HG03159 (cell line): Measurements from ENCODE around the gene SLC26A8.
"Not testable (repeated sequence)": the region's sequence is repeated elsewhere in the genome, so short reads cannot be mapped to it uniquely, and the experiment has no call there.

Experiments used
- ATAC-seq: cut with Tn5 transposase; IDR thresholded peaks from one replicate; pipeline ENCODE4 v1.9.1; 2021; ENCODE audit warnings: mild to moderate bottlenecking, moderate library complexity; ENCODE audit not compliant: unreplicated experiment

The SLC26A8 gene

DNA sequence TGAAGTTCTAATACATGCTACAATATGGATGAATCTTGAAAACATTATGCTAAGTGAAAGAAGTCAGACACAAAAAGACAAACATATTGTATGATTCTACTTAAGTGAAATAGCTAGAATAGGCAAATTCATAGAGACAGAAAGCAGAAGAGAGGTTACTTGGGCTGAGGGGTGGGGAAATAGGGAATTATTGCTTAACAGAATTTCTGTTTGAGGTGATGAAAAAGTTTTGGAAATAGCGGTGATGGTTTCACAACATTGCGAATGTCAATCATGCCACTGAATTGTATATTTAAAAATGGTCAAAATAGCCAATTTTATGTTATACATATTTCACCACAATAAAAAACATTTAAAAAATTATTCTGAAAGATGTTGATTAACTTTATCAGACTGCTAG is 6.1 kb downstream of the SLC26A8 start:
- ATAC-seq: no peak

GRCh38 chr6:36015666-36016065 is 8.8 kb downstream of the SLC26A8 start:
- no peak for ATAC-seq

DNA sequence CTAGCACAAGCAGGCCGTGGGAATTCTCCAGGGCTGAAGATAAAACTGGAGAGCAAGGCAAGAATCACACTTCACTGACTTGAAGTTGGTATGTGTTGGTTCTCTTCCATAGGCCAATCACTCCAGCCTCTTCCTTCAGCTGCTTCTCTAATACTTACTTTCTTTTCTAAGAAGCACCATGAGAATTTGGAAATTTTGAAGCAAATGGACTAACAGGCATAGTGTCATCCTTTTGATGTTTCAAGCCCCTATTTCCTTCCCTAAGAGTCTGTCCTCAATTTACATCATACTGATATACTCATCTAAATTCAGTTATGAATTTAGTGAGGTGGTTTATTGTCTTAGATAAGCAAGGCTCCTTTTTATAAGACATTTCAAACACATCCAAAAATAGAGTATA is 24.0 kb downstream of the SLC26A8 start:
- ATAC-seq: no peak

DNA sequence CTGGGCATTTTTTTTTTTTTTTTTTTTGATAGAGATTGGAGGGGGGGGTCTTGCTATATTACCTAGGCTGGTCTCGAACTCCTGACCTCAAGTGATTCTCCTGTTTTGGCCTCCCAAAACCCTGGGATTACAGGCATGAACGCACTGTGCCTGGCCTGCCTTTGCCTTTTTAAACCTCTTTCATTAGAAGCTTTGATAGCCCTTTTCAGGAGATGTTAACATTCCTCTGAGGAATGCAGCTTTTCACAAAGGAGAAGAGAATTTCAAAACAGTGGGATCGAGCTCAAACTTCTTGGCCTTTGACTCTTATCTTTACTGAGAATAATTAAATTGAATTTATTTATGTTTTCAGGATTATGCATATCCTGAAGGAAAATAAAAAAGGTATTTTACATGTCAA is 31.3 kb downstream of the SLC26A8 start:
- ATAC-seq: no peak

DNA sequence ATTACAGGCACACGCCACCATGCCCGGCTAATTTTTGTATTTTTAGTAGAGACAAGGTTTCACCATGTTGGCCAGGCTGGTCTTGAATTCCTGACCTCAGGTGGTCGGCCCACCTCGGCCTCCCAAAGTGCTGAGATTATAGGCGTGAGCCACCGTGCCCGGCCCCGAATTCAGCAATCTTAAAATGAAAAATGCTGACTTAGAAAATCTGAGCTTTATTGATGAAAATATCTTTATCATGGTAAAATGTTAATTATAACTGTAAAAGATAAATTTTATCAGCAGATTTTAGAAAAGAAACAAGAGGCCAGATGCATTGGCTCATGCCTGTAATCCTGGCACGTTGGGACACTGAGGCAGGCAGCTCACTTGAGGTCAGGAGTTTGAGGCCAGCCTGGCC is 36.4 kb downstream of the SLC26A8 start:
- ATAC-seq: not testable (repeated sequence)

GRCh38 chr6:35984701-35985100 is 39.7 kb downstream of the SLC26A8 start:
- no peak for ATAC-seq

DNA sequence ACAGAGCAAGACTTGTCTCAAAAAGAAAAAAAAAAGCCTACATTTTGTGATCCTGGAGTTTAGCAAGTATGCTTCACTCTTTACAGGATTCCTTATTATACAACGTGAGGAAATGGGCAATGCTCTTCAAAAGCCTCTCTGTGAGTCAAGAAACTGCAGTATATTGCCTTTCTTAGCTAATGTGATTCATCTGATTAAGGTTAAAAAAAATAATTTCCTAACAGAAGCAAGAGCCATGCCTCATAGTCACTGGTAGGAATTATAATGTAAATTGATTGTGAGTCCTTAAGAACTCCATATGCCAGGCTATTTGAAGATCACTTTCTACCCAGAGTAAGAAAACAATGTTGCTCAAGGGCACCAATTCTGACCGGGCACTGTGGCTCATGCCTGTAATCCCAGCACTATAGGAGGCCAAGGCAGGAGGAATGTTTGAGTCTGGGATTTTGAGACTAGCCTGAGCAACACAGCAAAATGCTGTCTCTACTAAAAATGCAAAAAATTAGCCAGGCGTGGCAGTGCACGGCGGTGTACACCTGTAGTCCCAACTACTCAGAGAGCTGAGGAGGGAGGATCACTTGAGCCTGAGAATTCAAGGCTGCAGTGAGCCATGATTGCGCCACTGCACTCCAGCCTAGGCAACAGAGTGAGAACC is 43.3 kb downstream of the SLC26A8 start:
- ATAC-seq: no peak

DNA sequence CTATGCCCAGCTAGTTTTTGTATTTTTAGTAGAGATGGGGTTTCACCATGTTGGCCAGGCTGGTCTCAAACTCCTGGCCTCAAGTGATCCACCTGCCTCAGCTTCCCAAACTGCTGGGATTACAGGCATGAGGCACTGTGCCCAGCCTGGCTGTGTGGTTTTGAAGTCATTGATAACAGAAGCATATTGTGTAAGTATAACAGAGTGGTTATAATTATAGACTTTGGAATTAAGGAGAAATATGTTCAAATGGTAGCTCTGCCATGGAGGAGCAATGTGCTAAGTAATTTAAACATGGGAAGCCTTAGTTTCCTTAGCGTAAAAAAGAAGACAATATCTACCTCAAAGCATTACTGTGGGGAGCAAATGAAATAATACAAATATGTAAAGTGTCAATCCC is 44.3 kb downstream of the SLC26A8 start:
- not testable (repeated sequence) for ATAC-seq

GRCh38 chr6:35977308-35977707 is 47.1 kb downstream of the SLC26A8 start:
- no peak for ATAC-seq

DNA sequence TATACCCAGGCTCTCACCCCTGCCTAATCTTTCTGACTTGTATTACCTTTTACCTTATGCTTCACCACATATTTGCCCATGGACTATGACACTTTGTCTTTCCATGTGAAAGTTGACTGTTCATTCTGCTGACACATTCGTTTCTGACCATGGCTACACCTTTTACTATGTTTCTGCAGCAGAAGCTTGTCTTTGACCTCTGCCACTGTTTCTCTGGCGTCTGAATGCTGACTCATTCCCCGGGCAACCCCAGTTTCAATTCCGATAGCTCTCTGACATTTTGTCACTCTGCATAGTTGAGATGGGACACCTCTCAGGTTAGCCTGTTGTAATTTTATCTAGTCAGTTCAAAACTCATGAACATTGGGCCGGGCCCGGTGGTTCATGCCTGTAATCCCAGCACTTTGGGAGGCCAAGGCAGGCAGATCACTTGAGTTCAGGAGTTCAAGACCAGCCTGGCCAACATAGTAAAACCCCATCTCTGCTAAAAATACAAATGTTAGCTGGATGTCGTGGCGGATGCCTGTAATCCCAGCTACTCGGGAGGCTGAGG is 50.7 kb downstream of the SLC26A8 start:
- ATAC-seq: no peak

DNA sequence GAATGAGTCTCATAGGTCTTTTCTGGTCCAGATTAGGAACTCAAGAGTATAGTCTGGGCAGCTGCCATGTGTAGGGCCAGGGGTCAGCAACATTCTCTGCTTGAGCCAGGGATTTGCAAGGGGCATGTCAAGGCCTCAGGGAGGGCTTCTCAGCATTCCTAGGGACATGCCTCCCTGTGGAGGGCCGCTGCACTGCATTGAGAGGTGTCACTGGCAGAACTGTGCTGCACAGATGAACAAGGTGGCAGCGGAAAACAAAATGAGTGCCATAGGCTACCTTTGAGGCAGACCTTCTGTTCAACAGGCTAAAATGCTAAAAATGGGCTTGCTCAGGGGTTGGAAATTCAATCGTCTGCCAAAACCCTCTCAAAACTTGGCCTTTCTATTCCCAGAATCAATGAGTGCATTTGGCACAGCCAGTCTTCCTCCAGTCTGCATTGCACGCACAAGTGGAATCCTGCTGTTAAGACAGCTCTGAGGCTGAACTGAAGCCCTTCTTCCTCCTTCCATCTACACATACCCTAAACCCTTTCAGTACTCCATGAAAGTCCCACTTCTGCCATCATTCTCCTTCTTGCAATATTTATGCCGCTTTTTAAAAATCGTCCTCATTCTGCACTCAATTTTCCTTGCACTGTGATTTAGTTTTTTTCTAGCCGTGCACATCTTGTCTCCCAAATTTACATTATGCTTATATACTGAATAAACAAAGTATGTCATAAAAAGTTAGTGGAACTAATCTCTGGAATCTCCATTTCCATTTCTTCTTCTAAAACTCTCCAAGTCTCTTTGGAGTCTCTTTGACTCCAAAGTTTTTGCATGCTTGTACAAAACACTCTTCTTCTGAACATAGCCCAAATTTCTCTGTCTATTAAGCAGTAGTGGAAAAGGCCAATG is 51.7 kb downstream of the SLC26A8 start:
- ATAC-seq: no peak

DNA sequence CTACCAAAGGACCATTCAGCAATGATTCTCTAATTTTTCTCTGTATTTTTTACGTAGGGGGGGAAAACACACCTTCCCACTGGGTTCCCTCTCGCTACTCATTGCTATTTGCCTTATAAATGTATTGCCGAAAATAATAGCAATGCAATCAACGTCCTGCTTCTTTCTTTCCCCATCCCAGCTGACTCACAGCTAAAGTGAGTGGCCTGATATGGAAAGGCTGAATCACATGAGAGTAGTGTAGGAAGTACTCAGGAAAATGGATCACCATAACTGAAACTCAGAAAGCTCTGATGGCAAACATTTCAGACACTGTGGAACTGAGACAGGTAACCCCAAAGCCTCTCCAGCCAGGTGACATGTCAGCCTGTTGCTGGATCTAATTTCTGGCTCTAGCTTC is 54.3 kb downstream of the SLC26A8 start:
- ATAC-seq: no peak

- ATAC-seq: no peak
Observed at GRCh38 chr6:35969646-35970045, 54.8 kb downstream of the SLC26A8 start.

DNA sequence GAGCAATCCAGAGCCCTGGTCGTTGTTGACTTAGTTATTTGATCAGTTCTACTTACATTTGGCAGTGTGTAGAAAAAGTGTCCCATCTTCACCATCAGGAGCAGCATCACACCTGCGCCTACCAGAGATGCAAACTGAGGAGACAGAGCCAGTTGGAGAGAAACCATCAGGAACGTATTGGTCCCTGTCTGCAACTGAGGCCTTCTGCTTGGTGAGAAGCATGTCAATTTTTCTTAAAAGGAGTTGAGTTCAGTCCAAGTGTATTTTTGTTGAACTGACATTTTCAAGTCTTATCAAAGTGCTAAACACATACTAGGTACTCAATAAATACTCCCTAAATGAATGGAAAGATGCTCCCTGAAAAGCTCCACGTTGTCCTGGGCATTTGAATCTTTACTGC is 55.6 kb downstream of the SLC26A8 start:
- ATAC-seq: no peak

DNA sequence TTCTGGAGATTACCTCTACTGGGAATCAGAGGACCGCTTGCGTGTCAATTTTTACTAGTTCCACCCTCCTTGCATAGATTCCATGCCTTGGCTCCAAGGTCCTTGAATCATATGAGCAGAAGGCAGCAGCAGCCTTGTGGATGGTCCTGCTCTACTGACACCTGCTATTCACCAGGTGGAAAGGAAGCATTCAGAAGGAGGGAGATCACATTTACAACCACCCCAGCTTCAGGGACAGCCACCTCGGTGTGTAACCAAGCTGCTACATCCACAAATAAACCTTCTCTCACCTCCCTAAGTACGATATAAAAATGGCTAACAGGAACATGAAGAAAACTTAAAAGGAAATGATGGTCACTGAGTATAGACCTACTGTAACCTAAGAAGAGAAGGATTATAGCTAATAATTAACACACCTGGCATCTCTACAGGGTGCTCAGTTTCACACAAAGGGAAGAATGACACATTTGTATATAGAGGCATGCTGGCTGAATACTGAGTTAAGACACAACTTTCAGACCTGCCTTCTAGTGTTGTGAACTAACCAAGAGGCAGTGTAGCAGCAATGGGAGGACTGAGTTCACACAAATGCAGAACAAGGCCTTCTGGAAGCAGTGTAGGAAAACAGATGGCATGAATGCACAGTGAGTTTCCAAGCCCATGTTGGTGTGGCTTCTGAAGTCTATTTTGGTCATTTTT is 57.2 kb downstream of the SLC26A8 start:
- ATAC-seq: no peak

DNA sequence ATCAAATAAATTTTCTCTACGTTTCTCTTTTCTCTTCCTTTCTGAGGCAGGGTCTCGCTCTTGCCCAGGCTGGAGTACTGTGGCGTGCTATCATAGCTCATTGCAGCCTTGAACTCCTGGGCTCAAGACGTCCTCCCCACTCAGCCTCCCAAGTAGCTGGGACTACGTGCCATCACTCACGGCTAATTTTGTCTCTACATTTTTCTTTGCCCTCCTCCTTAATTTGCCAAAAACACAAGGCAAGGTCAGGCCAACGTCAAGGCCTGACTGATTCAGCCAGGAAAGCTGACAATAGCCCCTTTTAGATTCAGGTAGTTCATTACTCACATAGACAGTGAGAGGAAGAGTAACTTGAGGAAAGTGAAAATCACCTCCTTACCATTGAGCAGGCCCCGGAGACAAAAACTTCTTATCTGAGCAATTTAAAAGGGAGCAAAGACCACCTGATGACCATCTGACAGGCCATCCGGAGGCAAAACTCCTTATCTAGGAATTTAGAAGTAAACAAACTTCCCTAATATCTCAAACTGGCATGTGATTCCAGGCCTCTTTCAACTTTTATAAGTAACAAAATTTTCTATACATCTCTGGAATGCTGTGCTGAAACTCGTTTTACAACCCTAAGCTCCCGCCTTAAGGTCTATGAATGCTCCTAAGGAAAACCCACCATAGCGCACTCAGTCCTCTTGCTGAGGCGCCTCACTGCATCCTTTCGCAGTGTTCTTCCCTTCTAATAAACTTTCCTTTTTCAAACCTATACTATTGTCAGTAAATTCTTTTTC is 61.5 kb downstream of the SLC26A8 start:
- no peak for ATAC-seq

DNA sequence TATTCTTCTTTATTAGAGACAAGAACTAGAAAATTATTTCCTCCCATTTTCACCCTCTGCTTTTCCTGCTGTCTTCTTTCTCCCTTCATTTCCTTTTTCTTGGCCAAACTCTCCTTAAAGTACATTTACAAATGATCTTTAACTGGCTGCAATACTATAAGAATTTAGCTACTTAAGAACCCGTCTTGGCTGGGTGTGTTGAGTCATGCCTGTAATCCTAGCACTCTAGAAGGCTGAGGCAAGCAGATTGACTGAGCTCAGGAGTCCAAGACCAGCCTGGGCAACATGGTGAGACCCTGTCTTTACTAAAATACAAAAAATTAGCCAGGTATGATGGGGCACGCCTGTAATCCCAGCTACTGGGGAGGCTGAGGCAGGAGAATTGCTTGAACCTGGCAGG is 64.3 kb downstream of the SLC26A8 start:
- ATAC-seq: no peak

DNA sequence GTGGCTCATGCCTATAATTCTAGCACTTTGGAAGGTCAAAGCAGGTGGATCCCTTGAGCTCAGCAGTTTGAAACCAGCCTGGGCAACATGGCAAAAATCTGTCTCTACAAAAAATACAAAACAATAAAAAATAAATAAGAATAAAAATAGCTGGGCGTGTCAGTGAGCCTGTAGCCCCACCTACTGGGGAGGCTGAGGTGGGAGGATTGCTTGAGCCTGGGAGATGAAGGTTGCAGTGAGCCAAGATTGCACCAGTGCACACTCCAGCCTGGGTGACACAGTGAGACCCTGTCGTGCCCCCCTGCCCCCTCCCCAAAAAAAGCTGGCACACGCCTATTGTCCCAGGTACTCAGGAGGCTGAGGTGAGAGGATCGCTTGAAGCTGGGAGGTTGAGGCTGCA is 68.5 kb downstream of the SLC26A8 start:
- ATAC-seq: no peak

GRCh38 chr6:35955521-35955920 is 68.9 kb downstream of the SLC26A8 start:
- ATAC-seq: no peak

GRCh38 chr6:35955071-35955470 is 69.4 kb downstream of the SLC26A8 start:
- no peak for ATAC-seq

DNA sequence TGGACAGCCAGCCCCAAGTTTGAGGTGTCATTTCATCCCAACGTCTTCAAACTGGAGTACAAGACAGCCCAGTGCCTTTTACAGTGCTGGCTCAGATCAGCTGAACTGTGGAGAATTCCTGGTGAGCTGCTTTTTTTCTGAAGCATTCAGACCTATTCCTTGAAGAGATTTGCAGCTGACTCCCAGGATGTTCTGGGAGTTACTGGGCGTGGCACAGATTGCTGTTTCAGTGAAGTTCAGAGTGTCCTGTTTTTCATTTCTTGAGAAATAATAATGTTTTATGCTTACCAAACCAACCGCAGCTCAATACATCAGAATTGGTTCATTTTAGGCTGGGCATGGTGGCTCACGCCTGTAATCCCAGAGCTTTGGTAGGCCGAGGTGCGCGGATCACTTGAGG is 70.1 kb downstream of the SLC26A8 start:
- no peak for ATAC-seq
